Measurements from ENCODE around the gene SCN2A. TPM values are rescaled to one million over a fixed set of nuclear protein-coding genes. Genes with fewer than 3 reads are reported as not detected.

SCN2A gene
- total RNA-seq, 4 donors from 2014 or later = 0.12 to 1.3 (median 0.64) TPM

DNA sequence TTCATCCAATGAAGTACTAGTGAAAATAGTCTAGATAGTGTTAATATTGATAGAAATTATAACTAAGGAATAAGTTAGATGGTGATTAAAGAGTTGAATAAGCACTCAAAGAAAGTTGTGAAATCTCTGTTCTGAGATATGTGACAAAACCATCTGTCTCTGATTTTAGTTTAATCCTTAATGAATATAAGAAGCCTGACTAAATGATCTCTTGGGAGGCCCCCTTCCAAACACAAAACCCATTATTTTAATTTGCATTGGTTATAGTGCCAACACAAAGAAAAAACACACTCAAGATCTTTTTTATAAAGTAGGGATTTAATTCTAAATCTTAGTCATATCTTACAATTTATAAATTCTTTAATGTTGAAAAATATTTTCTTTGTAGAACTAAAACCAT is 34.0 kb downstream of the SCN2A start:
- no peak overlapping the region for H3K27ac ChIP-seq

DNA sequence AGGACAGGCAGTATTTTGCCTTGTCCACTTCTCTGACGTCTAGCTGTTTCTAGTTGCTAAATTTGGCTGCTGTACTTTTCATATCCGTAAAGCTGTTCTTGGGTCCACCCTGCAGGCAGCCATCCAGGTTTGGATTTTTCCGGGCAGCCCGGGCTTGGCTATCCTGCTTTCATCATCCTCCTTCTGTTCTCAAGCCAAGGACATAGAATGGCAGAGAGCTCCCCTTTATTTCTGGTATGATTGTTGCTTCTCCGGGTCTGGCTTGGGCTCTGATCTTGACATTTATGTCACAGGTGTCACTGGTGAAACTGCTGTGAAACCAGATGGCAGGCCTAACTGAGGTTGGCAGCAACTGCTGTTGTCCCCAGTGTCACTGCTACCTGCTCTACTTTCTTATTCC is 35.5 kb downstream of the SCN2A start:
- TF ChIP-seq, protein P1, sequence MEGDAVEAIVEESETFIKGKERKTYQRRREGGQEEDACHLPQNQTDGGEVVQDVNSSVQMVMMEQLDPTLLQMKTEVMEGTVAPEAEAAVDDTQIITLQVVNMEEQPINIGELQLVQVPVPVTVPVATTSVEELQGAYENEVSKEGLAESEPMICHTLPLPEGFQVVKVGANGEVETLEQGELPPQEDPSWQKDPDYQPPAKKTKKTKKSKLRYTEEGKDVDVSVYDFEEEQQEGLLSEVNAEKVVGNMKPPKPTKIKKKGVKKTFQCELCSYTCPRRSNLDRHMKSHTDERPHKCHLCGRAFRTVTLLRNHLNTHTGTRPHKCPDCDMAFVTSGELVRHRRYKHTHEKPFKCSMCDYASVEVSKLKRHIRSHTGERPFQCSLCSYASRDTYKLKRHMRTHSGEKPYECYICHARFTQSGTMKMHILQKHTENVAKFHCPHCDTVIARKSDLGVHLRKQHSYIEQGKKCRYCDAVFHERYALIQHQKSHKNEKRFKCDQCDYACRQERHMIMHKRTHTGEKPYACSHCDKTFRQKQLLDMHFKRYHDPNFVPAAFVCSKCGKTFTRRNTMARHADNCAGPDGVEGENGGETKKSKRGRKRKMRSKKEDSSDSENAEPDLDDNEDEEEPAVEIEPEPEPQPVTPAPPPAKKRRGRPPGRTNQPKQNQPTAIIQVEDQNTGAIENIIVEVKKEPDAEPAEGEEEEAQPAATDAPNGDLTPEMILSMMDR (IDR thresholded peaks at IDR 0.05) = no peak
- peak; percentile 67 for TF ChIP-seq POLR2AphosphoS5 (IDR thresholded peaks at IDR 0.05)
- WGBS, 2 donors (ENCODE audit: low coverage in 1 of 2) = 15 to 28% methylated on average over 5 of the region's 5 CpGs

More for the DNA sequence above, 34.0 kb downstream of the SCN2A start:
- H3K36me3 ChIP-seq = no peaks in the 10 kb centered on the region
- TF ChIP-seq POLR2AphosphoS5 (IDR thresholded peaks at IDR 0.05) (no peak), EP300 (IDR thresholded peaks at IDR 0.05) (no peak), POLR2A (IDR thresholded peaks at IDR 0.05) (no peak)
- TF ChIP-seq, protein P1 (IDR thresholded peaks at IDR 0.05) = no peak
- no peaks in the 10 kb centered on the region for H3K27me3 ChIP-seq
- peaks cover 0 to 23% (median 3%) of the 10 kb centered on the region in 3 donors for H3K4me1 ChIP-seq
- no peaks in the 10 kb centered on the region for H3K9me3 ChIP-seq
- no peak for ATAC-seq
- no peak overlapping the region for H3K4me3 ChIP-seq

DNA sequence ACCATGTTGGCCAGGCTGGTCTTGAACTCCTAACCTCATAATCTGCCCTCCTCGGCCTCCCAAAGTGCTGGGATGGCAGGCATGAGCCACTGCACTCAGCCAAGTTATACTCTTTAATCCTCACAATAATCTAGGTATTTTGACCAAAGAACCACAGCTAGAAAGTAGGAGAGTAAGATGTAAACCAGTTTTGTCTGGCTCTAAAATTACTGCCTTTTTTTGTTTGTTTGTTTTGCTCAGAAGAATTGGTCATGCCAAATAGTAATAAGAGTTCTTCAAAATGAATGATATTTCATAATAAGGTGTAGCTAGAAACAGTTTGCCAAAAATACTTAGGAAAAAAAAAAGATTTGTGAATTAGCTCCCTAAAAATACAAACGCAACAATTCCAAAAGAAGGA is 36.7 kb downstream of the SCN2A start:
- Histone ChIP-seq H3K27ac (no peak overlapping the region), H3K4me1 (peaks cover 0 to 23% (median 3%) of the 10 kb centered on the region in 3 donors), H3K4me3 (no peak overlapping the region), H3K36me3 (no peaks in the 10 kb centered on the region), H3K9me3 (no peaks in the 10 kb centered on the region), H3K27me3 (no peaks in the 10 kb centered on the region)
- TF ChIP-seq, protein P1 (IDR thresholded peaks at IDR 0.05) = no peak
- no peak for TF ChIP-seq POLR2A (IDR thresholded peaks at IDR 0.05)
- no peak for TF ChIP-seq EP300 (IDR thresholded peaks at IDR 0.05)
- no peak for TF ChIP-seq POLR2AphosphoS5 (IDR thresholded peaks at IDR 0.05)
- WGBS, 2 donors (ENCODE audit: low coverage in 1 of 2) = 60 to 64% methylated on average over 1 to 2 of the region's 2 CpGs
- no peak for ATAC-seq

More for the DNA sequence above, 35.5 kb downstream of the SCN2A start:
- no peaks in the 10 kb centered on the region for H3K9me3 ChIP-seq
- peak; percentile 94 for ATAC-seq
- peaks cover 0 to 23% (median 3%) of the 10 kb centered on the region in 3 donors for H3K4me1 ChIP-seq
- no peaks in the 10 kb centered on the region for H3K27me3 ChIP-seq
- H3K27ac ChIP-seq = peak overlapping the region in 3 of 4 donors; percentile 33 to 53 (median 42)
- H3K4me3 ChIP-seq = no peak overlapping the region
- H3K36me3 ChIP-seq = no peaks in the 10 kb centered on the region

DNA sequence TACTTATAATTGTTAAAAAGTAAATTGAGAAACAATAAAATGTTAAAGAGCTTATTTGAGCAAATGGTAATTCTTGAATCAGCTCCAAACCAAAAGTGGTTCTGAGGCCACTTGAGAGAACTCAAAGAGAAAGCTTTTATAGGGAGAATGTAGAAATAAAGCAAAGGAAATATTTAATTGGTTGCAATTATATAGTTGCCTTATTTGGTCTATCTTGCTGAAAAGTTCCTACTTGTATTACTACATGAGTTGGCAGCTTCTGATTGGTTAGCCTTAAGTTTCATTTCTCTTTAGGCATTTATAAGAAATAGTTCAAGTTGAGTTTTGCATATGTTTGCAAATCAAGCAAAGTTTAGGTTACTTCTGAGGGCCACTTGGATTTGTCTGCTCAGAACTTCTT is 38.1 kb downstream of the SCN2A start:
- H3K27ac ChIP-seq = no peak overlapping the region
- ATAC-seq = no peak
- no peak overlapping the region for H3K4me3 ChIP-seq
- H3K36me3 ChIP-seq = no peaks in the 10 kb centered on the region
- H3K9me3 ChIP-seq = no peaks in the 10 kb centered on the region
- TF ChIP-seq POLR2A (IDR thresholded peaks at IDR 0.05) (no peak), EP300 (IDR thresholded peaks at IDR 0.05) (no peak), POLR2AphosphoS5 (IDR thresholded peaks at IDR 0.05) (no peak)
- TF ChIP-seq, protein P1 (IDR thresholded peaks at IDR 0.05) = no peak
- no peaks in the 10 kb centered on the region for H3K27me3 ChIP-seq
- peaks cover 0 to 23% (median 3%) of the 10 kb centered on the region in 3 donors for H3K4me1 ChIP-seq

DNA sequence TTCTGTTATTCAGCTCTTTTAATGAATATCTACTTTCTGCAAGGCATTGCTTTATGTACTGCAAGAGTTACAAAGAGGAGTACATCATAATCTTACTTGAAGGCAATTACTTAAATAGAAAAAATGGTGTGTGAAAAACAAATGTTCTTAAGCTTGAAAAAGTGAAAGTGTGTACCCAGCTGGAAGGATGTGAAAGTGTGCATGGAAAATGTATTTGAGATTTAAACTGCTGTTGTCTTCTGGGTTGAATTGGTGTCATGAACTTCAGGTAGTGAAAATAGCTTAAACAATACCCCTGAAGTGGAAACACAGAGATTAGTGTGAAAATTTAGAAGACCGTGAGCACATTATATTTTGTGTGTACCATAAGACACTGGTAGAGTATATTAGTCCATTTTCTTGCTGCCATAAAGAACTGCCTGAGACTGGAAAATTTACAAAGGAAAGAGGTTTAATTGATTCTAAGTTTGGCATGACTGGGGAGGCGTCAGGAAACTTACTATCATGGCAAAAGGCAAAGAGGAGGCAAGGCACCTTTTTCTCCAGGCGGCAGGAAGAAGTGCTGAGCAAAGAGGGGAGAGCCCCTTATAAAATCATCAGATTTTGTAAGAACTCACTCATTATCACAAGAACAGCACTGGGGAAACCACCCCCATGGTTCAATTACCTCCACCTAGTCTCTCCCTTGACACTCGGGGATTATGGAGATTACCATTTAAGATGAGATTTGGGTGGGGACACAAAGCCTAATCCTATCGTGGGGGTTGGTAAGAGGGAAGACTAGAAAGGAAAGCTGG is 38.8 kb downstream of the SCN2A start:
- H3K36me3 ChIP-seq = no peaks in the 10 kb centered on the region
- no peaks in the 10 kb centered on the region for H3K9me3 ChIP-seq
- H3K4me3 ChIP-seq = no peak overlapping the region
- no peak overlapping the region for H3K27ac ChIP-seq
- TF ChIP-seq EP300 (IDR thresholded peaks at IDR 0.05) = no peak
- TF ChIP-seq, protein P1 (IDR thresholded peaks at IDR 0.05) = no peak
- TF ChIP-seq POLR2A (IDR thresholded peaks at IDR 0.05) = no peak
- no peak for TF ChIP-seq POLR2AphosphoS5 (IDR thresholded peaks at IDR 0.05)
- peaks cover 0 to 23% (median 3%) of the 10 kb centered on the region in 3 donors for H3K4me1 ChIP-seq
- 66 to 77% methylated on average over 3 to 4 of the region's 5 CpGs for WGBS, 2 donors (ENCODE audit: low coverage in 1 of 2)
- no peaks in the 10 kb centered on the region for H3K27me3 ChIP-seq
- ATAC-seq = no peak
